Neuron (in vitro differentiated cells): ENCODE measurements around the gene MESP1.

ENCODE experiments used
- H2AFZ ChIP-seq: one replicate; pipeline ENCODE4 v1.6.1; 2013; ENCODE audit warnings: low read depth, mild to moderate bottlenecking, inconsistent platforms, low read length, moderate library complexity
- H3K27me3 ChIP-seq: one replicate; pipeline ENCODE4 v1.6.1; 2013; ENCODE audit warnings: low read length; ENCODE audit not compliant: insufficient read depth
- H3K36me3 ChIP-seq: one replicate; pipeline ENCODE4 v1.6.1; 2013; ENCODE audit warnings: low read length; ENCODE audit not compliant: insufficient read depth
- H3K4me1 ChIP-seq: one replicate; pipeline ENCODE4 v1.6.1; 2013; ENCODE audit warnings: low read length; ENCODE audit not compliant: insufficient read depth
- H3K4me3 ChIP-seq: 2 replicates; pipeline ENCODE4 v1.5.1; 2013; ENCODE audit warnings: mild to moderate bottlenecking, low read length, moderate library complexity
- H3K9me3 ChIP-seq: one replicate; pipeline ENCODE4 v1.6.1; 2013; ENCODE audit warnings: low read length

Gene MESP1

GRCh38 chr15:89775815-89776214 is 24.8 kb upstream of the MESP1 start:
- Histone ChIP-seq H3K27me3 (peaks cover 7% of the 10 kb centered on the region), H2AFZ (no peak overlapping the region), H3K4me1 (no peaks in the 10 kb centered on the region), H3K4me3 (no peak overlapping the region), H3K36me3 (no peaks in the 10 kb centered on the region), H3K9me3 (no peaks in the 10 kb centered on the region)

DNA sequence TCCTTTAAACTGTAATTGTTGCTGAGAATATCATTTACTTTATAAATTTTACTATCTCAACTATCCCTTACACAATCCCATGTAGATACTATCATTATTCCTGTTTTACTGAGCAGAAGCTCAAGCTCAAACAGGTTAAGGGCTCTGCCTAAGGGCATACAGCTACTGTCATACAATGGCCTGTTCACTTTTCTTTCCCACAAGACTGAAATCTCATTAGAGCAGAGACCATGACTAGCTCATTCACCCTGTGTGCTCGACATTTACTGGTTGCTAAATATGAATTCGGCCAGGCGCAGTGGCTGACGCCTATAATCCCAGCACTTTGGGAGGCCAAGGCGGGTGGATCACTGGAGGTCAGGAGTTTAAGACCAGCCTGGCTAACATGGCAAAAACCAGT is 23.4 kb upstream of the MESP1 start:
- H3K9me3 ChIP-seq, result no peaks in the 10 kb centered on the region
- H3K36me3 ChIP-seq, result no peaks in the 10 kb centered on the region
- H3K4me1 ChIP-seq, result no peaks in the 10 kb centered on the region
- H2AFZ ChIP-seq, result no peak overlapping the region
- peaks cover 7% of the 10 kb centered on the region for H3K27me3 ChIP-seq
- no peak overlapping the region for H3K4me3 ChIP-seq

DNA sequence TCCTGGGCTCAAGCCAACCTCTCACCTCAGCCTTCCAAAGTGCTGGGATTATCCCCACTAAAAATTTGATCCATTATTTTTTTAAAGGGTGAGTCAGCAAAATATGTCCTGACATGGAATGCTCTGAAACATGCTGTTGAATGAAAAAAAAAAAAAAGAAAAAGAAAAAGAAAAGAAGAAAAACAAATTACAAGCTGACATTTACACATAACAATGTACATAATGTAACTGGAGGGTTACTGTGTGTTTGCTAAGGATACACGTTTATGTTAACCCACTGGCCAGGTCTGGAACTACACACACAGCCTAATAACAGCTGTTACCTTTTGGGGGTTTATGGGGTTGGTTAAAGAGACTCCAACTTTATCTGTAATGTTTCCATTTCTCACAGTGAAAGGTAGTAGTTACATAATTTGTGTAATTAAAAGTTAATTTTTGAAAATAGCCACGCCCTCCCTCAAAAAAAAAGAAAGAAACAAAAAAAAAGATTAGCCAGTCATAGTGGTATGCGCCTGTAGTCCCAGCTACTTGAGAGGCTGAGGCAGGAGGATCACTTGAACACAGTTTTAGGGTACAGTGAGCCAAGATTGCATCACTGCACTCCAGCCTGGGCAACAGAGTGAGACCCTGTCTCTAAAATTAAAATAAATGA is 22.0 kb upstream of the MESP1 start:
- Histone ChIP-seq H3K4me1 (no peaks in the 10 kb centered on the region), H3K9me3 (no peaks in the 10 kb centered on the region), H2AFZ (no peak overlapping the region), H3K4me3 (no peak overlapping the region), H3K27me3 (peaks cover 3% of the 10 kb centered on the region), H3K36me3 (no peaks in the 10 kb centered on the region)

- peaks cover 7% of the 10 kb centered on the region for H3K27me3 ChIP-seq
- no peaks in the 10 kb centered on the region for H3K9me3 ChIP-seq
- no peak overlapping the region for H2AFZ ChIP-seq
Measured at GRCh38 chr15:89770041-89770440, 19.0 kb upstream of the MESP1 start.

DNA sequence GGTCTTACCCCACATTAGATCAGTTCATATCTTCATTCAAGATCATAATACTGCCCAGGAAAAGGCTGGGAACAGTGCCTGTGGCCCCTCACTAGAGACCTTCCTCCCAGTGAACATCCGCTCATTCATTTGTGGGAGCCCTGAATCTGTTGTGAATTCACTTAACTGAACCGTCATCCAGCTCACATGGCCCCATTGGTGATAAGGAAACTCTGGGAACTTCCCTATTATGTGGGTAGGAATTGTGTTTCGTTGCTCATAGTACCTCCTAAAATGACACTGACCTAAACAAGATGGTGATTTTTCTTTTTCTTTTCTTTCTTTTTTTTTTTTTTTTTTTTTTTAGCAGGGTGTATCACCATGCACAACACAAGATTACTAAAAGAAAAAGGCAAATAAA is 18.3 kb upstream of the MESP1 start:
- H3K4me1 ChIP-seq, result no peaks in the 10 kb centered on the region
- H3K27me3 ChIP-seq, result peaks cover 7% of the 10 kb centered on the region
- no peaks in the 10 kb centered on the region for H3K36me3 ChIP-seq
- H3K4me3 ChIP-seq, result no peak overlapping the region
- no peak overlapping the region for H2AFZ ChIP-seq
- H3K9me3 ChIP-seq, result no peaks in the 10 kb centered on the region

More at GRCh38 chr15:89770041-89770440, 19.0 kb upstream of the MESP1 start:
- no peaks in the 10 kb centered on the region for H3K4me1 ChIP-seq
- no peak overlapping the region for H3K4me3 ChIP-seq
- H3K36me3 ChIP-seq, result no peaks in the 10 kb centered on the region

DNA sequence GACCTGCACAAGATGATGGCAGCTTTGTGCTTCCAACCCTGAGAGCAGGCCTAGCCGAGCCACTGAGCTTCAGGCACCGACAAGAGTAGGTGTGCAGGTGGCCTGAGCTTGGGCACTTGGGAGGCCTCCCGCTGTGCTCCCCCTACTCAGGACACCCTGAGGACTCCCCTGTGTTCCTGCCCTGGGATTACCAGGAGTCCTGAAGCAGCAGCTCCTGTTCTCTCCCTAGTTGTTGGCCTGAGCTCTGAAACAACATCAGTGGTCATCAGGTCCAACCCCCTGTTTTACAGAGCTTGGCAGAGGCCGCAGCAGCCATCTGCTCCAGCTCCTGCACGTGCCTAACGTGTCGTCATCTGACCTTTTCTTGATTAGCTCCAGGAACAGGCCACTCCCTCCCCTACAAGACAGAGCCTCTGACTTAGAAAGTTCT is 17.0 kb upstream of the MESP1 start:
- Histone ChIP-seq H3K9me3 (no peaks in the 10 kb centered on the region), H3K4me3 (no peak overlapping the region)

DNA sequence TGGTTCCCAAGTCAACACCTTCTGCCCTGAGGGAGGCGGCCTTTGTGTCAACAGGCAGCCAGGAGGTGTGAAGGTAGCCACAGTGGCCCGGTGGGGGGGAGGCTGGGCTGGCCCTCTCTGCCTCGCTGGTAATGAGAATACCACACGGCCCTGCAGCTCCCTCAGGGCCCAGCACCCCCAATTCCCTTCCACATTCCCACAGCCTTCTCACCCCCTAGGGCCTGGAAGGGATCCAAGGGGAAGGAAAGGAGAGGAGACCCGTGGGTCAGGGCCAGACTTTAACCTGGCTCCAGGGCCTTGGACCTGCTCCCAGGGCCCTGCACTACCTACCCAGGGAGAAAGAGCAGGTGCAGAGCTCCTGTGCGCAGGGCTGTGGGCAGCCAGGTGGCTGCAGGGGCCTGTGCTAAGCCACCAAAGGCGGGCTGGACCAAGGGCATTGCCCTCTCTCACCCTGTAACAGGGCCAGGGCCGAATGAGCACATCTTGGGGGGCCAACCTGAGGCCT is 16.4 kb upstream of the MESP1 start:
- H2AFZ ChIP-seq, result no peak overlapping the region
- peaks cover 7% of the 10 kb centered on the region for H3K27me3 ChIP-seq
- no peak overlapping the region for H3K4me3 ChIP-seq
- H3K4me1 ChIP-seq, result no peaks in the 10 kb centered on the region
- H3K9me3 ChIP-seq, result no peaks in the 10 kb centered on the region
- H3K36me3 ChIP-seq, result no peaks in the 10 kb centered on the region

More for the DNA sequence above, 17.0 kb upstream of the MESP1 start:
- peaks cover 7% of the 10 kb centered on the region for H3K27me3 ChIP-seq
- H3K4me1 ChIP-seq, result no peaks in the 10 kb centered on the region
- H2AFZ ChIP-seq, result no peak overlapping the region
- no peaks in the 10 kb centered on the region for H3K36me3 ChIP-seq

DNA sequence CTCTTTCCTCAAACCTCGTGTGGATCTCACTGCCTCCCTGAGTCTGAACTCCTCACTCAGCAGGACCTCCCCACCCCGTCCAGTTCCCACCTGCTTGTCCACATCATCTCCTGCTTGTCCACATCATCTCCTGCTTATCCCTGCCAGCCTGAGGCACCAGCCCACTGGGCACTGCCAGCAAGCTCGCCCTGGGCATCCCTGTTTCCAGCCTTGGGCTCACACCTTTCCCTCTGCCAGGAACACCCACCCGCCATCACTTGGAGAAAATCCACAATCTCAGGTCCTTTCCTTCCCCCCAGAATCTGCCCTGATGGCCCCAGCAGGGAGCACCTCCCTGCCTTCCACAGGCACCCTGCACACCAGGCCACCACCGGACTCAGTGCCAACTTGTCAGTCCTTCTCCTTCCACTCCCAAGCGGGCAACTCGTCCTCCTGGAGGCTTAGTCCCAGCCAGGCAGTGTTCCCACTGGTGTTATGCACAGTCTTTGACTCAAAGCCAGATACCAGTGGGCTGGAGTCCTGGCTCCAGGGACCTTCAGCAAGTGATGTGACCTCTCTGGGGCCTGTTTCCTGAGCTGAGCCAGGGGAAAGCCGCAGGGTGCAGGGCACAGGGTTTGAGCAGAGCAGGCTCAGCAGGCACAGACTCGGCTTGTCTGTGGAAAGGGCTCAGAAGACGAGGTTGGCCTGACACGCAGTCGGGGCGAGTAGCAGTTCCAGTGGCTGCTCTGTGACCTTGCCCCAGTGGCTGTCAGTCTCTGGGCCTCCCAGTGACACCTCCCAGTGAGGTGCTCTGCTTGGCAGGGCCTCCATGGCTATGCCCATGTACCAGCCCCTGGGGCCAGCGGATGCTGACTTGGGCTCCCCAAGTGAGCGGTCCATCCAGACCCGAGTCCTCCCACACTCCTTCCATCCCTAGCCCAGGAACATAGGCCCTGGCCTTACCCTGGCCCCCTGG is 15.6 kb upstream of the MESP1 start:
- no peak overlapping the region for H3K4me3 ChIP-seq

GRCh38 chr15:89765694-89766093 is 14.6 kb upstream of the MESP1 start:
- no peaks in the 10 kb centered on the region for H3K36me3 ChIP-seq
- H3K4me3 ChIP-seq, result no peak overlapping the region
- peaks cover 7% of the 10 kb centered on the region for H3K27me3 ChIP-seq
- H3K9me3 ChIP-seq, result no peaks in the 10 kb centered on the region
- no peaks in the 10 kb centered on the region for H3K4me1 ChIP-seq
- H2AFZ ChIP-seq, result no peak overlapping the region

More for the DNA sequence above, 15.6 kb upstream of the MESP1 start:
- Histone ChIP-seq H3K4me1 (no peaks in the 10 kb centered on the region), H3K36me3 (no peaks in the 10 kb centered on the region), H2AFZ (no peak overlapping the region), H3K9me3 (no peaks in the 10 kb centered on the region), H3K27me3 (peaks cover 7% of the 10 kb centered on the region)

DNA sequence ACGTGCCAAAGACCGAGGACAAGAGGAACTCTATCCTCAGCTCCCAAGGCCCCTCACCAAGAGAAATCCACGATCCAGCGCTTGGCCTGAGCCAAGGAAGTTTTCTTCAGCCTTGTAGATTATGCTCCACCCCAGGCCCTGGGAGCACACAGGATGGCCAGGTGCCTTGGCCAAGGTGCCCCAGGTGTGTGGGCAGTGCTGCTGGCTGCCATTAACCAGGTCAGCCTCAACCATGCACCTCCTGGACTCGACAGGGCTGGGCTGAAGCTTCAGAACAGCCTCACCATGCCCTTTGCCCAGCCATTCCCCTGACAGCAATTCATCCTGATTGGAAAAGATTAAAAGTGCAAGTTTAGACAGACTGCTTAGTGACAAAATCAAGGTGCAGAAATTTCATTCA is 10.9 kb upstream of the MESP1 start:
- Histone ChIP-seq H3K36me3 (no peaks in the 10 kb centered on the region), H3K4me1 (no peaks in the 10 kb centered on the region), H3K9me3 (no peaks in the 10 kb centered on the region), H3K4me3 (no peak overlapping the region), H2AFZ (no peak overlapping the region), H3K27me3 (peaks cover 12% of the 10 kb centered on the region)

DNA sequence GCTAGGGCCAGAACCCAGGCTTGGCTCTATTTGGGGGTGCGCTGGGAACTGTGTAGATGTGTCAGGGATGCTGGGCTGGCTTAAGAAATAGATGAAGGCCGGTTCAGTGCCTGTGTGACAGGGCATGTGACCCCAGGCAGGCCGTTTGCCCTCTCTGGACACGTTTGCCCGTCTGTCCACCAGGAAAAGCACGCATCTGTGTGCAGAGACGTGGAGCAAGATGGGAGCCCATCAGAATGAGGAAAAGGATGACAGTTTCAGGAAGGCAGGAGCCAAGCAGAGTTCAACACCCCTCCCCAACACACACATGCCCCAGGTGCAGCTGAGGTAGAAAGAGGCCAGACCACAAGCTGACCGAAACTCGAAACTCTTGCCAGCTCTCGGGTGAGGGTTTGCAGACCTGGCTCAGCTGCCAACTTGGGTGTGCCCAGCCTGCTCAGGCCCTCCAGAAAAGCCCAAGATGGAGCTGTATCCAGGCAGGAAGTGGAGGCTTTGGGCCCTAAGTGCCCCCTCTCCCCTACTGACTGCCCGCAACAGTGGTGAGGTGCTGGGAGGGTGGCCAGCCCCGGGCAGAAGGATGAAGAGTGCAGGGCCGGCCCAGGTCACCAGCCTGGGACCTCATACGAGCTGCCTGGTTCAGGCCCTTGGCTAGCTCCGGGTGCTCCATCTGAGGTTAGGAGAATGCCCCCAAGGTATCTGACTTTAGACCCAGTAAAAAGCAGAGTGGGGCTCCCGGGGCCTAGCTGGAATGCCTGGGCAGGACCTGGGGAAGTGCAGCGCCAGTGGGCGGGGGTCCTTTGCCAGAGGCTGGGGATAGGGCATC is 10.2 kb upstream of the MESP1 start:
- Histone ChIP-seq H3K4me3 (no peak overlapping the region), H3K36me3 (no peaks in the 10 kb centered on the region), H3K9me3 (no peaks in the 10 kb centered on the region), H3K27me3 (peaks cover 8% of the 10 kb centered on the region), H2AFZ (no peak overlapping the region), H3K4me1 (no peaks in the 10 kb centered on the region)

- peaks cover 10% of the 10 kb centered on the region for H3K27me3 ChIP-seq
- no peaks in the 10 kb centered on the region for H3K9me3 ChIP-seq
- H3K4me1 ChIP-seq, result no peaks in the 10 kb centered on the region
- no peaks in the 10 kb centered on the region for H3K36me3 ChIP-seq
- H3K4me3 ChIP-seq, result no peak overlapping the region
- H2AFZ ChIP-seq, result no peak overlapping the region
Measured at GRCh38 chr15:89760303-89761008, 9.4 kb upstream of the MESP1 start.
